ENCODE measurements around the gene CFAP107.

DNA sequence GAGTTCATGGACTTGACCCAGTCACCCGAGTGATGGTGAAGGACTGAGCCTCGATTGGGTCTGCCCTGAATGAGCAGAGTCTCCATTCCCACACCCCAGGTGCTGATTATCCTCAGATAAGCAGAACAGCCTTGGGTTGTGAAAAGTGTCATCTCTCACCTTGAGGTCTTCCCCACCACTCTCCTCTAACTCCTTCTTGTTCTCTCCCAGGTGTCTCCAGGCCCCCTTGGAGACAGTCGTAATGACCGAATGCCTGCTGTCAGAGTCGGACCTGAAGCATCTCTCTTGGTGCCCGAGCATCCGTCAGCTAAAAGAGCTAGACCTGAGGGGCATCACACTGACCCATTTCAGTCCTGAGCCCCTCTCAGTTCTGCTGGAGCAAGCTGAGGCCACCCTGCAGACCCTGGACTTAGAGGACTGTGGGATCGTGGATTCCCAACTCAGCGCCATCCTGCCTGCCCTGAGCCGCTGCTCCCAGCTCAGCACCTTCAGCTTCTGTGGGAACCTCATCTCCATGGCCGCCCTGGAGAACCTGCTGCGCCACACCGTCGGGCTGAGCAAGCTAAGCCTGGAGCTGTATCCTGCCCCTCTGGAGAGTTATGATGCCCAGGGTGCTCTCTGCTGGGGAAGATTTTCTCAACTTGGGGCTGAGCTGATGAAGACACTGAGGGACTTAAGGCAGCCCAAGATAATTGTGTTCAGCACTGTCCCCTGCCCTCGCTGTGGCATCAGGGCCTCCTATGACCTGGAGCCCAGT lies 31.0 kb downstream of the CFAP107 start:
- TF ChIP-seq CTCF (IDR thresholded peaks at IDR 0.05; ENCODE audit: low read depth, low read length): no peak
- no peak for TF ChIP-seq EZH2phosphoT487 (IDR thresholded peaks at IDR 0.05; ENCODE audit: low read depth)
